ENCODE results near the gene AQP3.
"Not testable (repeated sequence)": the region's sequence is repeated elsewhere in the genome, so short reads cannot be mapped to it uniquely, and the experiment has no call there.

Gene AQP3

GRCh38 chr9:33446946-33447798 lies at the start of gene AQP3:
TSS of gene AQP3 (minus strand) at chr9:33447593. CDS start at chr9:33447530, 63 bp downstream.
- H3K27me3 ChIP-seq (ENCODE audit: low read length), result no peaks in the 10 kb centered on the region
- no peak within 1 kb of the TSS for H3K27ac ChIP-seq (ENCODE audit: low read depth, low read length)
- H3K36me3 ChIP-seq (ENCODE audit: low read length), result no peaks in the 10 kb centered on the region
- no peak within 1 kb of the TSS for H3K4me3 ChIP-seq (ENCODE audit: insufficient read depth, low read length, poor library complexity, severe bottlenecking)
- TF ChIP-seq CTCF (IDR thresholded peaks at IDR 0.05; ENCODE audit: insufficient read depth, low read length, poor library complexity, severe bottlenecking), result no peak
- no peak for TF ChIP-seq EZH2phosphoT487 (conservative IDR thresholded peaks at IDR 0.05; ENCODE audit: low read length)
- no peak within 1 kb of the TSS for H2AFZ ChIP-seq (ENCODE audit: low read depth, low read length, severe bottlenecking)
- no peak within 1 kb of the TSS for H3K9ac ChIP-seq (ENCODE audit: low read length)
- no peaks in the 10 kb centered on the region for H3K9me3 ChIP-seq (ENCODE audit: insufficient read depth, low read length)
- H3K79me2 ChIP-seq (ENCODE audit: insufficient read depth, low read length), result no peaks in the 10 kb centered on the region
- no peak within 1 kb of the TSS for H3K4me2 ChIP-seq (ENCODE audit: low read depth, low read length, poor library complexity, severe bottlenecking)
- H4K20me1 ChIP-seq (ENCODE audit: low read depth, low read length), result no peaks in the 10 kb centered on the region
- H3F3A ChIP-seq (ENCODE audit: insufficient read depth), result no peaks in the 10 kb centered on the region
- no peaks in the 10 kb centered on the region for H3K9me2 ChIP-seq (replicated peaks; ENCODE audit: insufficient read depth, low read length)

- H3K9me3 ChIP-seq (ENCODE audit: insufficient read depth, low read length); H3F3A ChIP-seq (ENCODE audit: insufficient read depth): not testable (repeated sequence)
Measured at GRCh38 chr9:33493819-33494218, 46.4 kb upstream of the AQP3 start.

GRCh38 chr9:33489066-33489465 lies 41.7 kb upstream of the AQP3 start:
- H2AFZ ChIP-seq (ENCODE audit: low read depth, low read length, severe bottlenecking), result no peak overlapping the region
- no peak overlapping the region for H3K27ac ChIP-seq (ENCODE audit: low read depth, low read length)
- H3K4me3 ChIP-seq (ENCODE audit: insufficient read depth, low read length, poor library complexity, severe bottlenecking), result no peak overlapping the region
- no peaks in the 10 kb centered on the region for H3K79me2 ChIP-seq (ENCODE audit: insufficient read depth, low read length)
- H3K9ac ChIP-seq (ENCODE audit: low read length), result no peak overlapping the region
- H3K27me3 ChIP-seq (ENCODE audit: low read length), result no peaks in the 10 kb centered on the region
- TF ChIP-seq CTCF (IDR thresholded peaks at IDR 0.05; ENCODE audit: insufficient read depth, low read length, poor library complexity, severe bottlenecking) (no peak), EZH2phosphoT487 (conservative IDR thresholded peaks at IDR 0.05; ENCODE audit: low read length) (no peak)
- no peaks in the 10 kb centered on the region for H3K9me2 ChIP-seq (replicated peaks; ENCODE audit: insufficient read depth, low read length)
- H4K20me1 ChIP-seq (ENCODE audit: low read depth, low read length), result no peaks in the 10 kb centered on the region
- H3F3A ChIP-seq (ENCODE audit: insufficient read depth), result no peaks in the 10 kb centered on the region
- no peaks in the 10 kb centered on the region for H3K9me3 ChIP-seq (ENCODE audit: insufficient read depth, low read length)
- H3K36me3 ChIP-seq (ENCODE audit: low read length), result no peaks in the 10 kb centered on the region
- no peak overlapping the region for H3K4me2 ChIP-seq (ENCODE audit: low read depth, low read length, poor library complexity, severe bottlenecking)

More at GRCh38 chr9:33493819-33494218, 46.4 kb upstream of the AQP3 start:
- not testable (repeated sequence) for H2AFZ ChIP-seq (ENCODE audit: low read depth, low read length, severe bottlenecking); H3K9me2 ChIP-seq (replicated peaks; ENCODE audit: insufficient read depth, low read length); H4K20me1 ChIP-seq (ENCODE audit: low read depth, low read length); H3K36me3 ChIP-seq (ENCODE audit: low read length); H3K4me2 ChIP-seq (ENCODE audit: low read depth, low read length, poor library complexity, severe bottlenecking); H3K9ac ChIP-seq (ENCODE audit: low read length); H3K27me3 ChIP-seq (ENCODE audit: low read length); H3K27ac ChIP-seq (ENCODE audit: low read depth, low read length); H3K4me3 ChIP-seq (ENCODE audit: insufficient read depth, low read length, poor library complexity, severe bottlenecking); H3K79me2 ChIP-seq (ENCODE audit: insufficient read depth, low read length)

GRCh38 chr9:33485312-33485711 lies 37.9 kb upstream of the AQP3 start:
- not testable (repeated sequence) for H3K4me3 ChIP-seq (ENCODE audit: insufficient read depth, low read length, poor library complexity, severe bottlenecking); H3K9me3 ChIP-seq (ENCODE audit: insufficient read depth, low read length)

More at GRCh38 chr9:33485312-33485711, 37.9 kb upstream of the AQP3 start:
- H4K20me1 ChIP-seq (ENCODE audit: low read depth, low read length); H3K36me3 ChIP-seq (ENCODE audit: low read length); H3K27me3 ChIP-seq (ENCODE audit: low read length); H3K79me2 ChIP-seq (ENCODE audit: insufficient read depth, low read length); H3K4me2 ChIP-seq (ENCODE audit: low read depth, low read length, poor library complexity, severe bottlenecking); H2AFZ ChIP-seq (ENCODE audit: low read depth, low read length, severe bottlenecking); H3K27ac ChIP-seq (ENCODE audit: low read depth, low read length); H3K9me2 ChIP-seq (replicated peaks; ENCODE audit: insufficient read depth, low read length); H3K9ac ChIP-seq (ENCODE audit: low read length); H3F3A ChIP-seq (ENCODE audit: insufficient read depth): not testable (repeated sequence)
